IPS-15b (cell line): Measurements from ENCODE around the gene PDGFC.

Experiments used
- H3K27me3 ChIP-seq: one replicate; pipeline ENCODE4 v1.6.1; 2013; ENCODE audit warnings: low read length; ENCODE audit not compliant: control insufficient read depth, insufficient read depth
- H3K36me3 ChIP-seq: one replicate; pipeline ENCODE4 v1.6.1; 2013; ENCODE audit warnings: low read length; ENCODE audit not compliant: control insufficient read depth, insufficient read depth
- H3K4me1 ChIP-seq: one replicate; pipeline ENCODE4 v1.6.1; 2013; ENCODE audit warnings: mild to moderate bottlenecking, low read length; ENCODE audit not compliant: control insufficient read depth, insufficient read depth
- H3K4me3 ChIP-seq: one replicate; pipeline ENCODE4 v1.5.1; 2013; ENCODE audit warnings: low read depth, low read length
- H3K9ac ChIP-seq: one replicate; pipeline ENCODE4 v1.6.1; 2013; ENCODE audit warnings: low read depth, mild to moderate bottlenecking, low read length
- H3K9me3 ChIP-seq: one replicate; pipeline ENCODE4 v1.6.1; 2013; ENCODE audit warnings: mild to moderate bottlenecking, low read length; ENCODE audit not compliant: control insufficient read depth, insufficient read depth

The PDGFC gene, protein sequence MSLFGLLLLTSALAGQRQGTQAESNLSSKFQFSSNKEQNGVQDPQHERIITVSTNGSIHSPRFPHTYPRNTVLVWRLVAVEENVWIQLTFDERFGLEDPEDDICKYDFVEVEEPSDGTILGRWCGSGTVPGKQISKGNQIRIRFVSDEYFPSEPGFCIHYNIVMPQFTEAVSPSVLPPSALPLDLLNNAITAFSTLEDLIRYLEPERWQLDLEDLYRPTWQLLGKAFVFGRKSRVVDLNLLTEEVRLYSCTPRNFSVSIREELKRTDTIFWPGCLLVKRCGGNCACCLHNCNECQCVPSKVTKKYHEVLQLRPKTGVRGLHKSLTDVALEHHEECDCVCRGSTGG

DNA sequence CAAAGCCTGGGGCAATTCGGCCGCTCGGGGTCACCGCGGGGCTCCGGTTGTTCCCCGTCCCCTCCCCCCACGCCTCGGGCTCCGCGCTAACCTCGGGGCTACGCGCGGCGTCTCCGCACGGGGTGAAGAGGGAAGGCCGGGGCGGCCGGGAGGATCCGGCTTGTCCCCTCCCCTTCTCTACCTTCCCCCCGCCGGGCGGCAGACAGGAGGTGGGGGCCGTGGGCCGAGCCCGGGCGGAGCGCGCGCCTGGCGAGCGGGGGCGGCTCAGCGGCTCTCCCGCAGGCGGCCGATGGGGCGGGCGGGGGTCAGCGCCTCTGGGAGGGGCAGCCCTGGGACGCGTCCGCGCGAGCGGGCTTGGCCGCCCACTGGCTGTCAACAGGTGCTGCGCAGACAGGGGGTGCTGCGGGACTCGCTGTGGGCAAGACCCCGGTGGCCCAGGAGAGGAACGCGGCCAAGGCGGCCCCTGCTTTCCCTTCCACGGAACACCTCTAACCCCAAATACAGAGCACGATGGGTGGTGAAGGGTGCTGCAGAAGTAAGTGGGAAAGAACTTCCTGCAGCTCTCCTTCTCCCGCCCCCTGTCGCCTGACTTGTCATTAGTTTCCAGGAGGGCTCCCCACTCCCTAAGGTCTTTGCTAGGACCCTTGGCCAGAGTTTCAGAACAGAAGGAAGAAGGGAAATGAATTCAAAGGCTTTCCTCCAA is at the start of gene PDGFC:
Gene PDGFC, minus strand, starts transcription at position 124 of the 703 bp plus-strand sequence. CDS start 896 bp downstream, outside the sequence.
- Histone ChIP-seq H3K9ac (peak within 1 kb of the TSS; percentile 63), H3K36me3 (no peaks in the 10 kb centered on the region), H3K4me1 (peaks cover 15% of the 10 kb centered on the region), H3K27me3 (peaks cover 15% of the 10 kb centered on the region), H3K4me3 (peak within 1 kb of the TSS; percentile 86), H3K9me3 (no peaks in the 10 kb centered on the region)

DNA sequence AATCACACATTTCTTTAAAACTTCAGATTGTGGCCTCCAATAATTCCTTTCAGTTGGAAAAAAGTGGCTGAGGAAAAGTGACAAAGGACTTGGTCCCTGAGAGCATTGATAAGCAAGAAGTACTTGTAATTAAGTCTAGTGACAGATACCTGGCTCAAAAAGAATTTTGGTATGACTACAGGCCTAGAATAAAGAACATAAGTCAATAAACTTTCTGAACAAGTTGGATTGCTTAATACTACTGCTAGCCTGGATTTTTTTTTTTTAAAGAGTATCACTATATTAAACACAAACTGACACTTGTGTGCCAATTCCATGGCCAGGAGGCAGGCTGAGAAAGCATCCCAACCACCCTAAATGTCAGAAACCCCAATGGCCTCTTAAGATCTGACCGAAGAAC is 49.3 kb upstream of the PDGFC start:
- H3K9ac ChIP-seq, result no peak overlapping the region
- no peaks in the 10 kb centered on the region for H3K4me1 ChIP-seq
- no peak overlapping the region for H3K4me3 ChIP-seq
- no peaks in the 10 kb centered on the region for H3K36me3 ChIP-seq
- no peaks in the 10 kb centered on the region for H3K9me3 ChIP-seq
- no peaks in the 10 kb centered on the region for H3K27me3 ChIP-seq

DNA sequence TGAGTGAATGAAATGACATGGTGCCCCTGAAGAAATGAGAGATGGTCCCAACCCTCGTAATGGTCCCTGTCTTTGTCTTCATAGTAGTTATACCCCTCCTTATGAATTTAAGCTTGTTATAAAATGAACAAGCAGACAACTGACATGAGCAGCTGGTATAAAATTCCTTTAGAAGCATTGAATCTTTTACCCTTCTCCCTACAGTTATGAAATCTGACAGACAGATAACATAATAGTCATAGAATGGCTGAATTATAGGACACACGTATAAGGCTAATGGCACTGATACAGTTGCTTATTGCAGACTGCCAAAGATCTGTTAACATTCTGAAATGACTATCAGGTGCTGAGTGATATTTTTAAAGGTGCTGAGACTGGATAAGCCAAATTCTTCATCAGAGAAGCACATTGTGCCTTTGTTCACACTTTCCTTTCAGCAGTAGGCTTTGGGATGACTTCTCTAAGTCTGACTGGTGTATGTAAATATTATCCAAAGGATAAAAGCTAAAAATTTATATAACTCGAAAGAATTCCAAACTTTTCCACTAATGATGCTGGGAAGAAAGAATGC is 47.4 kb upstream of the PDGFC start:
- Histone ChIP-seq H3K27me3 (no peaks in the 10 kb centered on the region), H3K36me3 (no peaks in the 10 kb centered on the region), H3K9ac (no peak overlapping the region), H3K4me1 (no peaks in the 10 kb centered on the region), H3K4me3 (no peak overlapping the region), H3K9me3 (no peaks in the 10 kb centered on the region)

DNA sequence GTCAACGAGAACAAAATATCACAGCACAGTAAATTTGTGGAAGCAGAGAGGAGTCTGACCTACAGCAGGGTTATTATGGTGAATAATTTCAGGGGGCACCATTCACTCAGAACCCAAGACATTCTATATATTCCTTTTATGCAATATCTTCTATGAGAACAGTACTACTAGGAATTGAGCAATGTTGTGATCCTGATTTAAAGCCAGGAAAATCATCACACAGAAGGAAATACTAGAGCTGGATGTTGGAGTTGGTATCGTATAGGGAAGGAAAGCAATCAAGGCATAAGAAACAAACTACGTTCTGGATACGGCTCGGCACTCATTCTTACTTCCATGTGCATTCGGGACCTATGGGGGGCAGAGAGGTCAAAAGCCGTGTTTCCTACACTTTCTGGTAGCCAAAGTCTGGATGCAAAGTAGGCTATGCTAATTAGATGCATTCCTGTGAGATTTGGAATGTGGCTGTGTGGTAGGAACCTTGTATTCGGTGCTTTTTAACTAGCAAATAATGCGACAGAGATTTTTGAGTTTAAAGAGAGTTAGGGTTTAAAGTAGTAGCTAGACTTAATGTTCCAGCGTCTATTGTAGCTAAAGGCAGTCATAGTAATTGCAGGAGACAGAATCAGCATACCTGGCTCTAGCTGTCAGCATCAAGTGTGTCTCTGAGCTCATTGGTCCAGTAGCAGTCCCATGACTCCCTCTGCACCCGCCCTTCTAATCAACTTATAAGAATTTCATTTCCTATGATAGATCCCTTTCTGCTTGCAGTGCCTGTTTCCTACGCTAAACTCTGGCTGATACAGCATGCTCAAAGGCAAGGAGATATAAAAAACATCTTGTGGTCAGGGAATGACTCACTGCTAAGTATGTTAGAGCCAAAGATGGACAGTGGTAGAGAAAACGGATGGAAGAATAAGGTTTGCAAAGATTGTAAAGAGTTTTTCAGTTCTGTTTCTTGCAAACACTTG is 43.3 kb upstream of the PDGFC start:
- no peak overlapping the region for H3K9ac ChIP-seq

DNA sequence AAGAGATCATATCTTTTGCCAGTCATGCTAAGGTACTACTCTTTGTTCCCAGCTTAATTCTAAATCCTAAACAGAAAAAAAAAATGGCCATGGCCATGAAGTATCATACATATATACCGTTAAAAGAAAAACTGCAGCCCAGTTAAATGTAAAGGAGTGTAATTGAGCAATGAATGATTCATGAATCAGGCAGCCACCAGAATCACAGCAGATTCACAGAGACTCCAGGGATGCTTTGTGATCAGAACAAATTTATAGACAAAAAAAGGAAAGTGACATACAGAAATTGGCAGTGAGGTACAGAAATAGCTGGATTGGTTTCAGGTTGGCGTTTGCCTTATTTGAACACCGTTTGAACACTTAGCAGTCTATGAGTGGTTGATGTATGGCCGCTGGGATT is 42.1 kb upstream of the PDGFC start:
- H3K36me3 ChIP-seq, result no peaks in the 10 kb centered on the region
- H3K4me3 ChIP-seq, result no peak overlapping the region
- no peaks in the 10 kb centered on the region for H3K9me3 ChIP-seq
- H3K4me1 ChIP-seq, result no peaks in the 10 kb centered on the region
- H3K27me3 ChIP-seq, result no peaks in the 10 kb centered on the region
- H3K9ac ChIP-seq, result no peak overlapping the region

More for the DNA sequence above, 43.3 kb upstream of the PDGFC start:
- Histone ChIP-seq H3K9me3 (no peaks in the 10 kb centered on the region), H3K4me3 (peak overlapping the region; percentile 24), H3K36me3 (no peaks in the 10 kb centered on the region), H3K27me3 (no peaks in the 10 kb centered on the region), H3K4me1 (no peaks in the 10 kb centered on the region)

DNA sequence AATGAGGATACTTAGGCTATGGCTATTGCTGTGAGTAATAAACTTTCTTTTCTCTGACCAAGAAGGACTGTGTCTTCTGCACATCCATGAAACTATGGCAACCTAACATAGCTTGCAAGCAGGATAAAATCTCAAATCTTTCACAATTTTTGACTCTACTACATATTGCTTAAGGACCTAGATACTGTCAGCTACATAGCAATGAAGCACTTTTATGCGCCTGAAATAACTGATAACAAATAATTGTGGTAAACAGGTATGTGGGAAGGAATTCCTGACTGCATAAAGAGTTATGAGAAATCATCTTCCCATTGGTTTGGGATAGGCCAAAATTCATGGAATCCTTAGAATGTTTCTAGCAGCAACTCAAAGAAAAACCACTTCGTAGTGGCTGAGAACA is 41.2 kb upstream of the PDGFC start:
- Histone ChIP-seq H3K4me1 (no peaks in the 10 kb centered on the region), H3K36me3 (no peaks in the 10 kb centered on the region), H3K9ac (no peak overlapping the region), H3K4me3 (no peak overlapping the region), H3K9me3 (no peaks in the 10 kb centered on the region), H3K27me3 (no peaks in the 10 kb centered on the region)

DNA sequence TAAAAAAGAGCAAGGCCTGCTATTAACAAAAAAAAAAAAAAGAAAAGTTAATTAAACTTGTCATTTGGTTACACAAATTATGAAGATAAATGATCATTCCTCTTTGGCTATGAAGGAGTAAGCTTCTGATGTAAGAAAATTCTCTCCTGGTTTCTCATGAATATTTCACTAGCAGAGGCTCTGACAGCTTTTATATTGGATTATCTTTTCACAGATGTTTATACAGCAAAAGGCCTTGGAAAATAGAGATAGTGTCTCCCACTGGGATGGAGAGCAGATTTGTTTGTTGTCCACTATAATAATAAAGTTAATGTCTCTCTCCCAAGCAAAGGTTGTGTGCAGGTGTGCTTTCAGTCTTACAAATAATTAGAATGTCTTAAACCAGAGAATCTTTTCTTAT is 40.7 kb upstream of the PDGFC start:
- Histone ChIP-seq H3K27me3 (no peaks in the 10 kb centered on the region), H3K9me3 (no peaks in the 10 kb centered on the region), H3K36me3 (no peaks in the 10 kb centered on the region), H3K4me1 (no peaks in the 10 kb centered on the region), H3K9ac (no peak overlapping the region), H3K4me3 (no peak overlapping the region)

DNA sequence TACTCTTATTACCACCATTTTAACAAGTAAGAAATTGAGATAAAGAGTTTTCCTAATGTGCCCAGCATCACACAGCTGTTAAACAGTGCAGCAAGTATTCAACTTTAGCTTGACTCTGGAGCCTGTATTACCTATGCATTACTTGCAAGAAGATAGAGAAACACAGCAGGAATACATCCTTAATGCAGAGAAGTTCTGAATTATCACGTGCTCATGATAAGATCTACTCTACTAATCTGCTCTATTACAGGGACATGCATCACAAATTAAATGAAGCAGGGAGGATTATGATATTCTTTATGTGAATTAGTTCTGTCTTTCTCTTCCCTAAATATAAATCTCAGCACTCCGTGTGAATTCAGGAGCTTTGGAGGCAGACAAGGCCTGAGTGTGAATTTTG is 39.0 kb upstream of the PDGFC start:
- no peak overlapping the region for H3K4me3 ChIP-seq
- no peaks in the 10 kb centered on the region for H3K27me3 ChIP-seq
- no peaks in the 10 kb centered on the region for H3K36me3 ChIP-seq
- H3K4me1 ChIP-seq, result no peaks in the 10 kb centered on the region
- H3K9me3 ChIP-seq, result no peaks in the 10 kb centered on the region
- H3K9ac ChIP-seq, result no peak overlapping the region

DNA sequence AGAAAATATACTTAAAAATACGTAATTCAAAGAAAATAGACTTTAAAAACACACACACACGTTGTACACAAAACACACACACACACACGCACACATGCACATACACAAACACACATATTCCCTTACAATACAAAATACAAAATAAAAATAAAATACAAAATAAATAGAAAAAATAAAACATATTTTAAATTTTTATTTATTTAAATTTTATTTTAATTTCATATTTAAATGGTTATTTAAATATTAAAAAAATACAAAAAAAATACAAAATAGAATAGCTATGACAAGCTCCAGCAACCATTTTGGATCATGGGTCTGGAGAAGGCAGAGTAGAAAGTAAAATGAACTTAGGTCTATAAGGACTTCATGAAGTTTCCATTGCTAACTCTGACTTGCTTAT is 34.2 kb upstream of the PDGFC start:
- H3K36me3 ChIP-seq, result no peaks in the 10 kb centered on the region
- H3K4me3 ChIP-seq, result no peak overlapping the region
- no peaks in the 10 kb centered on the region for H3K27me3 ChIP-seq
- H3K4me1 ChIP-seq, result no peaks in the 10 kb centered on the region
- H3K9me3 ChIP-seq, result no peaks in the 10 kb centered on the region
- H3K9ac ChIP-seq, result no peak overlapping the region

DNA sequence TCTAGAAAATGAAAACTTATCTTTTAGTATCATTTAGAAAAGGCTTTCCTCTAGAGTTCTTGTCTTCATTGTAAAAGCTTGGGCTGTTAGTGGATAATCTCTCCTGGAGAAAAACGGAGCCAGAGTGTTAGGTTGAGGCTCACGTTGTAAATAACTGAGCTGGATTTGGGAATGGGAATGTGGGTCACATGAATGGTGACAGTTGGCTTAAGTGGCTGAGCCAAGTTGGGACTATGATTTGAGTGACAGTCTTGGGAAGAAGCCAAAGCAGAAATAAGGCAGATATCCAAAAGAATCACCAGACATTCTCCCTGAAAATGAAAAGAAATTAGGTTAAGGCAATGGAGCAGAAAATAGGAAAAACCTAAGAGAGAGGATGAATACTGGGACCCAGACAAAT is 33.6 kb upstream of the PDGFC start:
- no peak overlapping the region for H3K9ac ChIP-seq
- H3K36me3 ChIP-seq, result no peaks in the 10 kb centered on the region
- no peaks in the 10 kb centered on the region for H3K4me1 ChIP-seq
- H3K27me3 ChIP-seq, result no peaks in the 10 kb centered on the region
- no peak overlapping the region for H3K4me3 ChIP-seq
- no peaks in the 10 kb centered on the region for H3K9me3 ChIP-seq
